Ascending aorta (tissue), 2 donors: ENCODE results near the gene PRKAR1B. TPM values are rescaled to one million over a fixed set of nuclear protein-coding genes. Genes with fewer than 3 reads are reported as not detected.
A peak's percentile ranks its signal among the peaks of the same experiment; 100 is the strongest.

ENCODE experiments used
- DNase-seq, 2 donors: peaks; one replicate each; pipeline ENCODE4 v3.0.0-alpha.2; 2019; ENCODE audit warnings: low spot score in 2 of 2
- H3K27ac ChIP-seq, 2 donors: fragments of 200-600 bp; sonication (generic); one replicate each; pipeline ENCODE4 v1.5.1; 2016 to 2017; ENCODE audit warnings: mild to moderate bottlenecking in 1 of 2
- H3K27me3 ChIP-seq: fragments of 200-600 bp; sonication (generic); one replicate; pipeline ENCODE4 v1.5.1; 2017
- H3K36me3 ChIP-seq, 2 donors: fragments of 200-600 bp; sonication (generic); one replicate each; pipeline ENCODE4 v1.5.1; 2016
- H3K4me1 ChIP-seq, 2 donors: fragments of 200-600 bp; sonication (generic); one replicate each; pipeline ENCODE4 v1.5.1; 2016 to 2017; ENCODE audit warnings: mild to moderate bottlenecking in 1 of 2
- H3K4me3 ChIP-seq, 2 donors: fragments of 200-600 bp; sonication (generic); one replicate each; pipeline ENCODE4 v1.5.1; 2016 to 2017; ENCODE audit warnings: mild to moderate bottlenecking in 1 of 2
- H3K9me3 ChIP-seq, 2 donors: fragments of 200-600 bp; sonication (generic); one replicate each; pipeline ENCODE4 v1.5.1; 2016
- CTCF ChIP-seq, 3 experiments: fragments of 200-600 bp in 2 of 3; fragments of 450-650 bp in 1 of 3; sonication (generic) in 2 of 3; IDR thresholded peaks; one replicate each; pipeline ENCODE4 v1.5.1; 2016 to 2019; ENCODE audit warnings: antibody characterized with exemption in 3 of 3, mild to moderate bottlenecking in 1 of 3, moderate library complexity in 1 of 3
- intact Hi-C: fragments of 100-400 bp; cut with DNase I; formaldehyde crosslinking; loops from one replicate; pipeline ENCODE4 v1.15.1; 2023
- total RNA-seq: library from RNA; depleted of rRNA; stranded (reverse); fragments of >200 nt; gene quantifications from one replicate; pipeline ENCODE4 v1.1.0, GENCODE V29; 2016

Gene PRKAR1B
- total RNA-seq, 1 donor from 2014 or later: 13.0 TPM

DNA sequence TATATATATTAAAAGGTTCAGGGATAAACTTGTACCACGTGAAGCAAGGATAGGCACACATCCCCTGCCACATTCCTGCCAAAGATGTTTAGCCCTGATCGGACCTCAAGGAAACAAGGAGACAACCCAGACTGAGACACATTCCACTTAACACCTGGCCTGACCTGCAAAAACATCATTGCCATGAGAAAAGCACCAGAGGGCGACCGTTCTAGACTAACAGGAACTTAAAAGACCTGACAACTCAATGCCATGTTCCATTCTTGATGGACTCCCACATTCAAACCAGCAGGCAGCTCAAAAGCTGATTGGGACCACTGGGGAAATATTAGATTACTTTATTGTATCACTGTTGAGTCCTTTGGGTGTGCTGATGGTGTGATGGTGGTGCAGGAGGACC, 199.4 kb downstream of the PRKAR1B start:
- Histone ChIP-seq H3K9me3 (peaks cover 8 to 12% of the 10 kb centered on the region in 2 donors), H3K27ac (no peak overlapping the region), H3K27me3 (no peaks in the 10 kb centered on the region), H3K36me3 (no peaks in the 10 kb centered on the region), H3K4me1 (no peaks in the 10 kb centered on the region), H3K4me3 (no peak overlapping the region)
- intact Hi-C loops: no loop called here
- DNase-seq: no peak
- TF ChIP-seq CTCF (IDR thresholded peaks at IDR 0.05): no peak

- Histone ChIP-seq H3K4me1 (peaks cover 1 to 8% of the 10 kb centered on the region in 2 donors), H3K9me3 (peaks cover 8 to 12% of the 10 kb centered on the region in 2 donors), H3K4me3 (no peak overlapping the region), H3K27ac (peak overlapping the region; percentile 17 to 25), H3K27me3 (no peaks in the 10 kb centered on the region), H3K36me3 (no peaks in the 10 kb centered on the region)
- intact Hi-C loops: no loop called here
- no peak for DNase-seq
- no peak for TF ChIP-seq CTCF (IDR thresholded peaks at IDR 0.05)
Measured at GRCh38 chr7:526460-527034, 200.5 kb downstream of the PRKAR1B start.

DNA sequence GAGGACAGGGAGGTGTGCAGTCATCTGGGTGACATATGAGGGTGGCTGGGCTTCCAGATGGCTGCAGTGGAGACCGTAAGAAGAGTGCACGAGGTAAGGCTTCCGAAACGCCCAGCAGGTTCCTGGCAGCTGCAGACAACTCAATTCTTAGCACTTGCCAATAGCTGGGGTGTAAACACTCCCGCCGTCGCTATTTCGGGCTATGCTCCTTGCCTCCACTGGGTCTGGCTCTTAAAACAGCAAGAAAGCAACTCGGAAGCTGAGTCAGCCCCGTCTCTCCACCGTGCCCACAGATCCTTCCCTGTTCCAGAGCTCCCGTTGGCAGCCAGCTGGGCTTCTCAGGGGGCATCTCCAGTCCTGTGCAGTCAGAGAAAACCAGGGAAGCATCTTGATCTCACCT, 201.3 kb downstream of the PRKAR1B start:
- DNase-seq: peak in 1 of 2 donors; percentile 23
- Histone ChIP-seq H3K4me1 (peaks cover 8 to 16% of the 10 kb centered on the region in 2 donors), H3K9me3 (peaks cover 8 to 12% of the 10 kb centered on the region in 2 donors), H3K36me3 (no peaks in the 10 kb centered on the region), H3K27ac (peak overlapping the region in 1 of 2 donors; percentile 29), H3K27me3 (no peaks in the 10 kb centered on the region), H3K4me3 (no peak overlapping the region)
- TF ChIP-seq CTCF (IDR thresholded peaks at IDR 0.05): no peak
- intact Hi-C loops: no loop called here

GRCh38 chr7:524800-525199, 202.3 kb downstream of the PRKAR1B start:
- Histone ChIP-seq H3K27me3 (no peaks in the 10 kb centered on the region), H3K4me3 (no peak overlapping the region), H3K4me1 (peaks cover 13 to 22% of the 10 kb centered on the region in 2 donors), H3K36me3 (no peaks in the 10 kb centered on the region), H3K27ac (peak overlapping the region in 1 of 2 donors; percentile 29), H3K9me3 (peaks cover 8 to 12% of the 10 kb centered on the region in 2 donors)
- DNase-seq: no peak
- TF ChIP-seq CTCF (IDR thresholded peaks at IDR 0.05): no peak
- intact Hi-C loops: loop anchor here (5.0 kb wide), 2 partner anchors 33 to 292 kb away; no protein-coding TSS in a partner anchor

- Histone ChIP-seq H3K27me3 (no peaks in the 10 kb centered on the region), H3K27ac (peak overlapping the region; percentile 95 to 98), H3K4me1 (peaks cover 13 to 22% of the 10 kb centered on the region in 2 donors), H3K36me3 (no peaks in the 10 kb centered on the region), H3K9me3 (peaks cover 8 to 12% of the 10 kb centered on the region in 2 donors), H3K4me3 (peak overlapping the region; percentile 75 to 77)
- no peak for DNase-seq
- TF ChIP-seq CTCF (IDR thresholded peaks at IDR 0.05): no peak
- intact Hi-C loops: loop anchor here (5.0 kb wide), 2 partner anchors 34 to 291 kb away; no protein-coding TSS in a partner anchor
Measured at GRCh38 chr7:523347-524336, 203.4 kb downstream of the PRKAR1B start.
